Measurements from ENCODE around the gene APOBEC3B.
"Not testable (repeated sequence)": the region's sequence is repeated elsewhere in the genome, so short reads cannot be mapped to it uniquely, and the experiment has no call there.

APOBEC3B gene

GRCh38 chr22:38956551-38956950, 25.6 kb upstream of the APOBEC3B start:
- no peak overlapping the region for H3K27ac ChIP-seq
- TF ChIP-seq CTCF (conservative IDR thresholded peaks at IDR 0.05) = no peak
- TF ChIP-seq ZFX (IDR thresholded peaks at IDR 0.05) = no peak

GRCh38 chr22:38957046-38957770, 24.9 kb upstream of the APOBEC3B start, which contains the start of gene APOBEC3A:
APOBEC3A (plus strand) TSS chr22:38957609; CDS start chr22:38957692, 83 bp downstream.
- TF ChIP-seq CTCF (conservative IDR thresholded peaks at IDR 0.05) = no peak
- TF ChIP-seq ZFX (IDR thresholded peaks at IDR 0.05) = no peak
- no peak within 1 kb of the TSS for H3K27ac ChIP-seq

- TF ChIP-seq ZFX (IDR thresholded peaks at IDR 0.05) (no peak), CTCF (conservative IDR thresholded peaks at IDR 0.05) (no peak)
- H3K27ac ChIP-seq = no peak overlapping the region
Observed at GRCh38 chr22:38957808-38958650, 24.1 kb upstream of the APOBEC3B start.

- not testable (repeated sequence) for H3K27ac ChIP-seq
Observed at GRCh38 chr22:38958651-38958943, 23.6 kb upstream of the APOBEC3B start.

DNA sequence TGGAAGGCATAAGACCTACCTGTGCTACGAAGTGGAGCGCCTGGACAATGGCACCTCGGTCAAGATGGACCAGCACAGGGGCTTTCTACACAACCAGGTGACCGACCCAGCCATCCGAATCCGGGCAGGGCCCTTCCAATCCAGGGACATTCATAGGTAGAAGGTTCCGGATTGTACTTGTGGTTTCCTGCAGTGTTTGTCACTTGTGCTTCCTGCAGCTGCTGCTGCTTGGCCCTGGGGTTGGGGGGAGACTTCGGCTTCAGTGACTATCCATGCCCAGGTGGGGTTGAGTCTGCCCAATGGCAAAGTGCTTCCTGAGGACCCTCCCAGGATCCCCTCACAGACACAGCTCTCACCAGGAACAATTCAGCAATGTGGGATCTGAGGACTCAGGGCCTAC, 22.6 kb upstream of the APOBEC3B start:
- no peak overlapping the region for H3K27ac ChIP-seq
- TF ChIP-seq CTCF (conservative IDR thresholded peaks at IDR 0.05) (no peak), ZFX (IDR thresholded peaks at IDR 0.05) (no peak)

DNA sequence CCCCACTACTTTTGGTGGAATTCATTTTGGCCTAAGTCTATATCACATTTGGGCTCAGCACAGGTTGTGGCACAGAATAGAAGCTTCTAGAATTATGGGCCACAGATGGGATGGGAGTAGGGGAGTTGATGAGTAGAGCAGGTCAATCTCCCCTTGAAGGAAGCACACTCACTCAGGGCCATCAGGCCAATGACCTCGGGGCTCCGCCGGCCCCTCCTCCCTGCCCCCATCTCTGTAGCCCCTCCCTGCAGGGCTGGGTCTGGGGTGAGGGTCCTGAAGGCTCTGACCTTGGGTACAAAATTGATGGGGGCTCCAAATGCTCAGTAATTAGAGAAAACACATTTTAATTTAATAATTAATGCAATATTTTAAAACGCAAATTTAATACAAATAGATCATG, 21.5 kb upstream of the APOBEC3B start:
- H3K27ac ChIP-seq = not testable (repeated sequence)

DNA sequence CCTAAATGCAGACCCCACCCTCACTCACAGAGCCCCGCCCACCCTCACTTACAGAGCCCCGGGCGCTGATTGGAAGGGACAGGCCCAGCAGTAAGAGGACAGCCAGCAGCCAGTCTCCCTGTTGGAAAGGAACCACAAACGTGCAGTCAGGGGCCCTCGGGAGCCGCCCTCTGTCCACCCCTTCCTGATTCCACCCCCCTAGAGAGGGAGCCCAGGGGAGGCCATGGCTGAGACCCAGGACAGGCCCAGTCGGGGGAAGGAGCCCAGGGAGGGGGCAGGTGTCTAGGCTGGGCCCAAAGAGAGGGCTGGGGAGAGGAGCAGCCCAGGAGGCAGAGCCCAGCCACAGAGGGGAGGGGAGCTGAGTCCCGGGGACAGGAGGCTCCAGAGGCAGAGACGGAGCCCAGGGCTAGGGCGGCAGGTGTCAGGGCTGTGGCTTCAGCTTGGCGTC, 18.8 kb upstream of the APOBEC3B start:
- H3K27ac ChIP-seq = not testable (repeated sequence)

GRCh38 chr22:38963872-38964271, 18.3 kb upstream of the APOBEC3B start:
- H3K27ac ChIP-seq = no peak overlapping the region
- TF ChIP-seq CTCF (conservative IDR thresholded peaks at IDR 0.05) (no peak), ZFX (IDR thresholded peaks at IDR 0.05) (no peak)

DNA sequence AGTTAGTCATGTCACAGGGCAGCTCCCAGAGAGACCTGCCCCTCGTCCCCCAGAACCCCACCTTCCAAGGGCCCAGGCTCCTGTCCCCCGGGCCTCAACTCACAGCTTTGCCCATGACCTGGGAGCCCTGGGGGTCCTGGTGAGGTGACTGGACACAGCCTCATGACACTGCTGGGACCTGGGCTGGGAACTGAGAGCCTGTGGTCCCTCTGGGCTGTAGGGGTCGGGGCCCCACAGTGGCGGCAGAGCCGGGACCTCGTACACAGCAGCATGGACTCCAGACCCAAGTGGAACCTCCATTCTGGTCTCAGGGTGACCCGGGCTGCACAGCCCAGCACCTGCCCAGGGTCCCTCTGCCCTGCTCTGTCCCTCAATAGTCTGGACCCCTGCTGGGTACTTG, 17.8 kb upstream of the APOBEC3B start:
- H3K27ac ChIP-seq = no peak overlapping the region
- TF ChIP-seq CTCF (conservative IDR thresholded peaks at IDR 0.05) (no peak), ZFX (IDR thresholded peaks at IDR 0.05) (no peak)

Measured in C4-2B (cell line).